K562 (cell line): Measurements from ENCODE around the gene ENO2. TPM values are rescaled to one million over a fixed set of nuclear protein-coding genes. Genes with fewer than 3 reads are reported as not detected.

Source experiments
- BMI1 ChIP-seq: fragments of 150-350 bp; IDR thresholded peaks from 2 replicates; pipeline ENCODE4 v1.6.1; 2014; ENCODE audit warnings: low read length
- E2F5 ChIP-seq: sonication (generic); formaldehyde crosslinking; IDR thresholded peaks from 2 replicates; pipeline ENCODE4 v1.8.0; 2022; ENCODE audit warnings: mild to moderate bottlenecking, missing genetic modification reagents
- ELF4 ChIP-seq: fragments of 450-650 bp; formaldehyde crosslinking; IDR thresholded peaks from 2 replicates; pipeline ENCODE4 v1.4.0; 2022; ENCODE audit warnings: missing genetic modification characterization
- EWSR1 ChIP-seq: fragments of 450-650 bp; IDR thresholded peaks from 2 replicates; pipeline ENCODE4 v1.6.1; 2018; ENCODE audit warnings: borderline replicate concordance, mild to moderate bottlenecking, low read depth, moderate library complexity; ENCODE audit not compliant: partially characterized antibody
- FOXM1 ChIP-seq, 2 experiments: fragments of 450-650 bp in 1 of 2; sonication (generic) in 1 of 2; formaldehyde crosslinking in 1 of 2; IDR thresholded peaks; 2 replicates each; pipeline versions ENCODE4 v1.6.1 to v1.9.0; 2017 to 2022; ENCODE audit warnings: low read depth in 2 of 2, mild to moderate bottlenecking in 2 of 2, missing genetic modification reagents in 1 of 2, moderate library complexity in 1 of 2
- HIVEP1 ChIP-seq: fragments of 250-450 bp; sonication (Bioruptor Pico); IDR thresholded peaks from 2 replicates; pipeline ENCODE4 v1.4.0; 2020; ENCODE audit warnings: mild to moderate bottlenecking
- KLF10 ChIP-seq: fragments of 250-450 bp; sonication (Bioruptor Pico); IDR thresholded peaks from 2 replicates; pipeline ENCODE4 v1.6.1; 2021; ENCODE audit warnings: matching md5 sums
- MAFG ChIP-seq: fragments of 450-650 bp; conservative IDR thresholded peaks from 2 replicates; pipeline ENCODE4 v1.6.1; 2016; ENCODE audit warnings: missing genetic modification characterization, missing compliant biosample characterization
- MCM2 ChIP-seq: fragments of 450-650 bp; IDR thresholded peaks from 2 replicates; pipeline ENCODE4 v1.6.1; 2017; ENCODE audit warnings: low read depth, mild to moderate bottlenecking
- MCM5 ChIP-seq: fragments of 450-650 bp; IDR thresholded peaks from 2 replicates; pipeline ENCODE4 v1.6.1; 2016; ENCODE audit warnings: low read depth
- RBM17 ChIP-seq: fragments of 200-400 bp; formaldehyde crosslinking; IDR thresholded peaks from 2 replicates; pipeline ENCODE4 v1.6.1; 2017; ENCODE audit warnings: low read depth, mild to moderate bottlenecking, low read length, borderline replicate concordance
- SMARCE1 ChIP-seq: fragments of 450-650 bp; IDR thresholded peaks from 2 replicates; pipeline ENCODE4 v1.7.1; 2016; ENCODE audit warnings: mild to moderate bottlenecking
- TARDBP ChIP-seq: fragments of 450-650 bp; IDR thresholded peaks from 2 replicates; pipeline ENCODE4 v1.6.1; 2016
- TRIM25 ChIP-seq: fragments of 450-650 bp; IDR thresholded peaks from 2 replicates; pipeline ENCODE4 v1.7.0; 2016; ENCODE audit warnings: borderline replicate concordance
- ZC3H4 ChIP-seq: sonication (generic); formaldehyde crosslinking; IDR thresholded peaks from 2 replicates; pipeline ENCODE4 v1.9.0; 2021; ENCODE audit warnings: missing genetic modification reagents, borderline replicate concordance
- ZHX1 ChIP-seq: fragments of 150-350 bp; conservative IDR thresholded peaks from 2 replicates; pipeline ENCODE4 v1.6.1; 2014; ENCODE audit warnings: low read length
- ZNF239 ChIP-seq: fragments of 250-450 bp; sonication (Bioruptor Pico); IDR thresholded peaks from 2 replicates; pipeline ENCODE4 v1.4.0; 2020; ENCODE audit warnings: mild to moderate bottlenecking
- ZNF24 ChIP-seq: fragments of 450-650 bp; IDR thresholded peaks from 2 replicates; pipeline ENCODE4 v1.6.1; 2016
- ZNF263 ChIP-seq: sonication (generic); formaldehyde crosslinking; IDR thresholded peaks from 2 replicates; pipeline ENCODE4 v1.8.0; 2022; ENCODE audit warnings: mild to moderate bottlenecking, missing genetic modification reagents, borderline replicate concordance
- ZNF609 ChIP-seq: sonication (generic); formaldehyde crosslinking; IDR thresholded peaks from 2 replicates; pipeline ENCODE4 v1.8.1; 2023; ENCODE audit warnings: missing genetic modification reagents, mild to moderate bottlenecking, borderline replicate concordance
- polyA plus RNA-seq, 8 experiments: library from polyadenylated mRNA; depleted of rRNA in 4 of 8; stranded (reverse) in 5 of 8; unstranded in 3 of 8; fragments of >200 nt; fragmentation: Nextera tagmentation in 2 of 8; fragmentation: Illumina TruSeq in 1 of 8; extraction: Ambion mirVana in 2 of 8; extraction: Trizol in 1 of 8; gene quantifications; 2 replicates each; pipeline versions ENCODE4 v1.2.1 to v1.2.3, GENCODE V29; 2011 to 2014; ENCODE audit warnings: inconsistent platforms in 1 of 8, missing spikeins in 1 of 8
- total RNA-seq, 7 experiments: library from RNA; depleted of rRNA in 6 of 7; stranded (reverse); fragments of >200 nt in 6 of 7; fragmentation: Illumina TruSeq in 2 of 7; extraction: Trizol in 2 of 7; gene quantifications; 2 replicates each; pipeline versions ENCODE4 v1.2.1 to v1.2.3, GENCODE V29; 2011 to 2021; ENCODE audit warnings: low replicate concordance in 1 of 7

ENO2 gene
- total and polyA plus RNA-seq, 9 of the 15 experiments (the other 6 are each of a cell fraction or from before 2014, with no cell fraction given): 10.9 to 43.3 (median 21.0) TPM

- TF ChIP-seq ZNF609 (CRISPR knock-in tag) (no peak), BMI1 (no peak), HIVEP1 (CRISPR knock-in tag) (no peak), KLF10 (CRISPR knock-in tag) (no peak), ZNF24 (no peak), MCM2 (no peak), TARDBP (no peak), TRIM25 (no peak), MAFG (tag) (peak; percentile 91), E2F5 (CRISPR knock-in tag) (no peak), ZNF239 (CRISPR knock-in tag) (no peak), ELF4 (CRISPR knock-in tag) (no peak), RBM17 (no peak), ZHX1 (no peak), FOXM1 (IDR thresholded peaks at IDR 0.05; ENCODE audit: low read depth) (0 out of 2 replicates have a peak, but pooled peaks have one; percentile 27), FOXM1 (CRISPR knock-in tag; IDR thresholded peaks at IDR 0.05; ENCODE audit: low read depth) (0 out of 2 replicates have a peak, but pooled peaks have one; percentile 32), SMARCE1 (no peak), ZC3H4 (CRISPR knock-in tag) (no peak), MCM5 (no peak), EWSR1 (no peak), ZNF263 (CRISPR knock-in tag) (peak; percentile 95)
Observed at GRCh38 chr12:6961695-6962284, 47.4 kb downstream of the ENO2 start (continued).
